Loucy (cell line): ENCODE measurements around the gene LIMS1.

Experiments used
- EZH2phosphoT487 ChIP-seq: fragments of 200-600 bp; IDR thresholded peaks from 2 replicates; pipeline ENCODE4 v1.6.1; 2018; ENCODE audit warnings: antibody characterized with exemption, mild to moderate bottlenecking, moderate library complexity, borderline replicate concordance
- TF ChIP-seq, protein P1 (sequence below): fragments of 200-600 bp; sonication (generic); conservative IDR thresholded peaks from 2 replicates; pipeline ENCODE4 v1.5.1; 2014; ENCODE audit warnings: mild to moderate bottlenecking, antibody characterized with exemption, low read length

- TF ChIP-seq, protein P1, sequence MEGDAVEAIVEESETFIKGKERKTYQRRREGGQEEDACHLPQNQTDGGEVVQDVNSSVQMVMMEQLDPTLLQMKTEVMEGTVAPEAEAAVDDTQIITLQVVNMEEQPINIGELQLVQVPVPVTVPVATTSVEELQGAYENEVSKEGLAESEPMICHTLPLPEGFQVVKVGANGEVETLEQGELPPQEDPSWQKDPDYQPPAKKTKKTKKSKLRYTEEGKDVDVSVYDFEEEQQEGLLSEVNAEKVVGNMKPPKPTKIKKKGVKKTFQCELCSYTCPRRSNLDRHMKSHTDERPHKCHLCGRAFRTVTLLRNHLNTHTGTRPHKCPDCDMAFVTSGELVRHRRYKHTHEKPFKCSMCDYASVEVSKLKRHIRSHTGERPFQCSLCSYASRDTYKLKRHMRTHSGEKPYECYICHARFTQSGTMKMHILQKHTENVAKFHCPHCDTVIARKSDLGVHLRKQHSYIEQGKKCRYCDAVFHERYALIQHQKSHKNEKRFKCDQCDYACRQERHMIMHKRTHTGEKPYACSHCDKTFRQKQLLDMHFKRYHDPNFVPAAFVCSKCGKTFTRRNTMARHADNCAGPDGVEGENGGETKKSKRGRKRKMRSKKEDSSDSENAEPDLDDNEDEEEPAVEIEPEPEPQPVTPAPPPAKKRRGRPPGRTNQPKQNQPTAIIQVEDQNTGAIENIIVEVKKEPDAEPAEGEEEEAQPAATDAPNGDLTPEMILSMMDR: no peak
- TF ChIP-seq EZH2phosphoT487: no peak
Observed at GRCh38 chr2:108629417-108629816, 95.1 kb downstream of the LIMS1 start.
